NOMO-1 treated with dmso at 0.1 percent for 144 hours (cell line): ENCODE data around the gene ZFP1.
"Not testable (repeated sequence)": the region's sequence is repeated elsewhere in the genome, so short reads cannot be mapped to it uniquely, and the experiment has no call there.

Source experiments
- DNase-seq: peaks from one replicate; lab custom pipeline; 2025; ENCODE audit not compliant: unreplicated experiment; lab: John Stamatoyannopoulos, UW

ZFP1 gene

GRCh38 chr16:75203096-75203495, 54.8 kb downstream of the ZFP1 start:
- DNase-seq = no peak

DNA sequence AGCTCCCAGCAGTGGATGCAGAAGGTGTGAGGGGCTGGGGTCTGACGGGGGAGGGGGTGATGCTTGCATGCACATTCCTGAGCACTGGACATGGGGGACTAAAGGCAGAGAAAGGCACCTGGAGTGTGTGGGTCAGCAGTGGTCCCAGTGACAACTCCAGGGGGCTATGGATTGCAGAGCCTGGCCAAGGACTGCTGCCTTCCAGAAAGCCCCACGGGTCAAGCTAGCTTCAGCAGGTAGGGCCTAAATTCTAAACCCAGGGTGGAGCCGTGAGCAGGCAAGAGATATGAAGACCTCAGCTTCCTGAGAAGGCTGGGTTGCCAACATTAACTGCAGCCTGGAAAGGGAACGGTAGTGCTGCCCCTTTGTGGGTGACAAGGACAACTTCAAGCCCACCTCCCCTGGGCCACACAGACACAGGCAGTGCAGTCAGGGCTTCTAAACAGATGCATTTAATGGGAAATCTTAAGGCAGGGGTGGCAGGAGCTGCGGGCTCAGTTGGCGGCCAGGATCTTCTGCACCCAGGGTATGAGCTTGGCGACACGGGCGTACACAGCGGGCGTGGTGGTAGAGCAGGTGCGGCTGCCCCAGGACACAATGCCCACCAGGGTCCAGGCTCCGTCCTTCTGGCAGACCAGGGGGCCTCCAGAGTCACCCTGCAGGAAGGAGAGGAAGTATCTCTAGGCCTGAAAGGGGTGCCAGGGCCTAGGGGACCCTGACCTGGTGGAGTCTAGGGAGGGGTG, 55.5 kb downstream of the ZFP1 start:
- DNase-seq = no peak

- no peak for DNase-seq
Measured at GRCh38 chr16:75204410-75204758, 56.1 kb downstream of the ZFP1 start.

DNA sequence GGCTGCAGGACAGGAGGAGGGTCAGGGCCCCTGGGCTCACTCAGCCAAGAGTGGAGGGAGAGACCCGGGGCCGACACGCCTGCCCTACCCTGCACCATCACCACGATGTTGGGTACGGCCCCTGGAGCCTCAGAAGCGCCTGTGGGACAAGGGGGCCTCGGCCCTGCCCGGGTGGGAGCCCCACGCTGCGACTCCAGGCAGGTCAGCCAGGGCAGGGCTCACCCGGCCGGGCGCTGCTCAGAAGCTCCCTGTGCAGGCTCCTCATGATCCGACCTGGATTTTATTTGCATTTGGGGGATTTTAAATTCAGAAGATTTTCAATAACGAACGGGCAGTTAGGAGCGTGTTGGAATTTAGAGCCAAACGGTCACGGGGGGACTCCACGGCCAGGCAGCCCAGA, 56.6 kb downstream of the ZFP1 start:
- DNase-seq = not testable (repeated sequence)

DNA sequence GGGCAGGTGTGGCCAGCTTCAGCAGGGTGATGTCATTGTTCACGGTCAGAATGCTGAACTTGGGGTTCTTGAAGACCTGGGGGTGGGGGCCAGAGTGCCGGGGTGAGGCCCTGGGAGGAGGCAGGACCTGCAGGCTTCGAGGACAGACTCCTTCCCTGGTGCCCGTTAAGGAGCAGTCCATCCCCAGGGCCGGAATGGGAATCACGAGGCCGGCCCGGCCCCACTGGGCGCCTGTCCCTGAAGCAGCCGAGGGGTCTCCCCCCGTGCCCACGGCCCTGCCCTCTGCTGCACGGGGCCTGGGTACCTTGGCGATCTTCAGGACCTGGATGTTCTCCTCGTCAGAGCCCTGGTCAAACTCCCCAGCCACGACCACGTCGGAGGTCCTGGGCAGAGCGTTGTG, 57.1 kb downstream of the ZFP1 start:
- DNase-seq = not testable (repeated sequence)

- DNase-seq = not testable (repeated sequence)
Measured at GRCh38 chr16:75205961-75206748, 57.8 kb downstream of the ZFP1 start.

DNA sequence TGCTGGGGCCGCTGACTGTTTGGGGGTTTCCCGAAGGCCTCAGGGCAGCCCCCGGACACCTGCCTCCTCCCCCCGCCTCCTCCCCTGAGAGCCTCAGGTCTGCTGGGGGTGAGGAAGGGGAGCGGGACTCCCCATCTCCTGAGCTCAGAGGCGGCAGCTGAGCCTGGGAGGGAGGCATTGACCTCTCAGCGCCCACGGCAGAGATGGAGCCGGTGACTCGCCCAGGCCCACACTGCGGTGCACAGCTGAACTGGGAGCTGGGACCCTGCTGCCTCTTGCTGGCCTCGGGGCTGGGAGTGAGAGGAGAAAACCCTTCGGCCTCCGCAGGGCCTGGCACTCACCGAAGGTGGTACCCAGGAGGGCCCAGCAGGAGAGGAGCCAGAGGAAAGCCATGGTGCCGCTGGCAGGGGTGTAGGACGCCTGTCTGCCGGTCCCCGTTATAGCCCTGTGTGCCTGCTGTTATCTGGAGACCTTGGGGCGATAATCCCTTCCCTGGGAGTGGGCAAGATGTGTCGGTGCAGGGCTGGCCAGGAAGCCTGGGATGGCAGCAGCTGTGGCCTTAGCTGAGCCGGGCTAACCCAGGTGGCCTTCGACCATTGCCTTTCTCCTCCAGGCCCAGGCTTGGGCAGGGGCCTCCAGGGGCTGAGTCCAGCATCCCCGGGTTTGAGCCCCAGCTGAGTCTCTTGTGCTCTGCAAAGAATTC, 58.6 kb downstream of the ZFP1 start, which contains the start of gene CTRB2:
Gene CTRB2 (minus strand): TSS at position 413 of the 703 bp plus-strand sequence. CDS start 20 bp downstream, at position 393.
- DNase-seq = no peak

DNA sequence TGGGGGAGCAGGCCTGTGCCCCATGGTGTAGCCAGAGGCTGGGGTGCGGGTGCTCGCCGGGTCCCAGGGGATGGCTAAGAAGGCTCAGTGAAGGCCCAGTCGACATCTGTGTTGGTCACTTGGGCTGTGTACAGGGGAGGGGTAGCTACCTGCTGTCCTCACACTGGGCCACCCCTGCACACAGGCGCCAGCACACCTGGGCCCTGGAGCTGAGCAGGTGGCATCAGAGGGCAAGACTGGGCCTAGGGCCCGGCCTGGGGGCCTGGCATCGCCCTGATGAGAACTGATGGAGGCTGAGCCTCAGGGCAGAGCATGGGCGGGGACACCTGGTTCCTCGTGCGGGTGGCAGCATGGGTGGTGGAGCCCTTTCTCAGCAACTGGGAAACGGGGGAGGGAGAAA, 59.5 kb downstream of the ZFP1 start:
- no peak for DNase-seq

DNA sequence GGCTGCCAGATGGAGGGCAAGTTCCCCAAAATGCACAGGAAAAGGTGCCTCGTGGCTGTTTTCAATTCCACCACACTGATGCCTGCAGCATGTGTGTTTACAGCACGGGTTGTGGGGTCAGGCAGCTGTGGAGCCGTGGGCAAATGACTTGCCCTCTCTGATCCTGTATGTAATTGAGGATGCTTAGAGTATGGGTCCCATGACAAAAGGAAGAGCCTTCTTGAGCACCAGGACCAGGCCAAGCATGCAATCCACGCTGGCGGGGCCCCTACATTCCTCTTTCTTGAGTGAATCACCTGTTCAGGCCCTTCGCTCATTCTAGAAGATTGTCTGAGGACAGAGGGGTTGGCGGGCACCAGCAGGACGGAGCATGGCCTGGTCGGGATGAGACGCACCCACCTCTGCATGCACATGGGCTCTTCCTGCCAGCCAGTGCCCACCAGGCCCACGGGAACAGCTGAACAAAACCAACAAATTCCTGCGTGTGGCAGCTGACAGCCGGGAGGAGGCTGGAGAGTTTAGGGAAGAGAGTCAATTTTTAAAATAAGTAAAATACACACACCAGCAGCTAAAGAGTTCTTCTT, 60.0 kb downstream of the ZFP1 start:
- no peak for DNase-seq

- no peak for DNase-seq
Measured at GRCh38 chr16:75208861-75209505, 60.7 kb downstream of the ZFP1 start.

- not testable (repeated sequence) for DNase-seq
Measured at GRCh38 chr16:75209514-75209913, 61.2 kb downstream of the ZFP1 start.

GRCh38 chr16:75209944-75210343, 61.6 kb downstream of the ZFP1 start:
- DNase-seq = no peak

DNA sequence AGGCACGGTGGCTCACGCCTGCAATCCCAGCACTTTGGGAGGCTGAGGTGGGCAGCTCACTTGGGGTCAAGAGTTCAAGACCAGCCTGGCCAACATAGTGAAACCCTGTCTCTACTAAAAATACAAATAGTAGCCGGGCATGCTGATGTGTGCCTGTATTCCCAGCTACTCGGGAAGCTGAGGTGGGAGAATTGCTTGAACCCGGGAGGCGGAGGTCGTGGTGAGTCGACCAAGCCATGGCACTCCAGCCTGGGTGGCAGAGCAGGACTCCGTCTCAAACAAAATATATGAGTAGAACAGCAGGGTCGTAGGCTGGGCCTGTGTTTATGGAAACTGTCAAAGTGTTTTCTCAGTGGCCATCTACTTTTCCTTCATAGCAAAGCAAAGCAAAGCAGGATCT, 63.0 kb downstream of the ZFP1 start:
- DNase-seq = not testable (repeated sequence)

GRCh38 chr16:75216127-75216526, 67.8 kb downstream of the ZFP1 start:
- no peak for DNase-seq

- DNase-seq = no peak
Measured at GRCh38 chr16:75216576-75216975, 68.3 kb downstream of the ZFP1 start.

DNA sequence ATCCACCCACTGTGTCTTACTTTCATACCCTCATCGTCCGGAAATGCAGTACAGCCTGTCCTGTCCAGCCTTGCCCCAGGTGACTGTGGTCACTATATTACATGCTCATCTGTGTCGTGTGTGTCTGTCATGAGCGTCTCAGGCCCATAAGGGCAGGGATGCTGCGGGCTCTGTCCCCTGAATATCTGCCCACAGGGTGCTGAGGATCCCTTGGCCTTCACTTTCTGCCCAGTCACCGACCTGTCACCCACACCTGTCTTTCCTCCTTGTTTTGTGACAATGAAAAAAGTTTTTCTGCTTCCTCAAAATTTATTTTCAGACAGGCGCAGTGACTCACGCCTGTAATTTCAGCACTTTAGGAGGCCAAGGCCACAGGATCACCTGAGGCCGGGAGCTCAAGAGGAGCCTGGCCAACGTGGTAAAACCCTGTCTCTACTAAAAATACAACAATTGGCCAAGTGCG, 69.1 kb downstream of the ZFP1 start:
- DNase-seq = peak; percentile 8

DNA sequence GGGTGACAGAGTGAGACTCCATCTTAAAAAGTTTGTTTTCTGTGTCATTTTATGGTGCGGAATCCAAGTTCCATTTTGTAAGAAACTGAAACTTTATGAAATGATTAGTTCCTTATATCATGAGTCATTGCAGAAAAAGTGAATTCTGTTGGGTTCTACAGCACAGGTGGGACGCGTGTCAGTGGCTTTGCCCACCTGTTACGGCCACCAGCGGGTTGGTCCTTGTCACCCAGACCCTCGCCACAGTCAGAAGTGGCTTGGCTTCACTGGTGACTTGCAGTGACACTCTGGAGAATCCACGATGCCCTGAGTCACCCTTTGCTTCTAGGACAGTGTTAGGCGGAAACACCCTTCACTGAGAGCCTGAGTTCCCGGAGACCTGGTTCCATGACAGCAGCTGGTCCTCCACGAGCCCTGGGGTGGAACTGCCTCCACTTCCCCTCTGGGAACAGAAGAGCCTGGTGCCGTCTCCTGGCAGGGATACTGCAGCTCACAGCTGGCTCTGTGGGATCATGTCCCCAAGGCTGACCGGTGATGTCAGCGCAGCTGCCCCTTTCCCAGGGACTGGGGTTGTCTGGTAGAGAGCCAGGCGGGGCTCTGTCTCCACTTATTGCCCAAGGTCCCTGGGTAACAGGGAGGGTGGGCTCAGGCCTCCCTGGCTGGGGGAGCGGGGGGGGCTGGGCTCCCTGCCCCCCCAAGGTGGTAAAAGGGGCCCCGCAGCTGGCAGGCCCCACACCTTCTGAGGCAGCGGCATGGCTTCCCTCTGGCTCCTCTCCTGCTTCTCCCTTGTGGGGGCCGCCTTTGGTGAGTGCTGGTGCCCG, 70.1 kb downstream of the ZFP1 start, which contains the start of gene CTRB1:
Gene CTRB1 (plus strand): TSS at position 733 of the 821 bp plus-strand sequence. CDS start 20 bp downstream, at position 753.
- no peak for DNase-seq

GRCh38 chr16:75219088-75219487, 70.8 kb downstream of the ZFP1 start:
- no peak for DNase-seq

DNA sequence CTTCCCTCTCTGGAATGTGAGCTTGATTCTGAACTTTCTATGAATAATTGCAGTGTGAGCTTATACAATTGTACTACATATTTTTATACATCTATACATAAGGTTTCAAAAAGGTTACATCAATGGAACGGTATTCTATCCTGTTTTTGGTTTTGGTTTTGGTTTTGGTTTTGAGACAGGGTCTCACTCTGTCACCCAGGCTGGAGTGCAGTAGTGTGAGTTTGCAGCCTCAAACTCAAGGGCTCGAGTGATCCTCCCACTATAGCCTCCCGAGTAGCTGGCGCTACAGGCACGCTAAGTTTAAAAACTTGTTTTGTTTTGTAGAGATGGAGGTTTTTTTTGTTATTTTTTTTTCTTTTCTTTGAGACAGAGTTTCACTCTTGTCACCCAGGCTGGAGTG, 71.5 kb downstream of the ZFP1 start:
- DNase-seq = no peak
